ENCODE results near the gene SHMT1.
A peak's percentile ranks its signal among the peaks of the same experiment; 100 is the strongest.
"Not testable (repeated sequence)": the region's sequence is repeated elsewhere in the genome, so short reads cannot be mapped to it uniquely, and the experiment has no call there.

The SHMT1 gene

GRCh38 chr17:18387583-18387982 is 24.2 kb upstream of the SHMT1 start:
- H3K27ac ChIP-seq (ENCODE audit: low read depth, low read length); H3K4me1 ChIP-seq (ENCODE audit: insufficient read depth, low read length); H3K27me3 ChIP-seq (ENCODE audit: insufficient read depth, low read length); H3K36me3 ChIP-seq (ENCODE audit: insufficient read depth, low read length); H3K9me3 ChIP-seq (ENCODE audit: insufficient read depth, low read depth, low read length); H3K4me3 ChIP-seq (ENCODE audit: low read length); H3K9ac ChIP-seq (ENCODE audit: low read depth, low read length): not testable (repeated sequence)
- WGBS, result 97% methylated on average over 5 of the region's 5 CpGs

- not testable (repeated sequence) for H3K9ac ChIP-seq (ENCODE audit: low read depth, low read length); H3K27me3 ChIP-seq (ENCODE audit: insufficient read depth, low read length); H3K4me3 ChIP-seq (ENCODE audit: low read length); H3K9me3 ChIP-seq (ENCODE audit: insufficient read depth, low read depth, low read length); H3K4me1 ChIP-seq (ENCODE audit: insufficient read depth, low read length); H3K27ac ChIP-seq (ENCODE audit: low read depth, low read length); H3K36me3 ChIP-seq (ENCODE audit: insufficient read depth, low read length)
- WGBS, result 98% methylated on average over 6 of the region's 7 CpGs
Observed at GRCh38 chr17:18384271-18384670, 20.9 kb upstream of the SHMT1 start.

- H3K36me3 ChIP-seq (ENCODE audit: insufficient read depth, low read length); H3K27ac ChIP-seq (ENCODE audit: low read depth, low read length); H3K9ac ChIP-seq (ENCODE audit: low read depth, low read length); H3K9me3 ChIP-seq (ENCODE audit: insufficient read depth, low read depth, low read length); H3K27me3 ChIP-seq (ENCODE audit: insufficient read depth, low read length); H3K4me3 ChIP-seq (ENCODE audit: low read length); H3K4me1 ChIP-seq (ENCODE audit: insufficient read depth, low read length): not testable (repeated sequence)
- WGBS, result 74% methylated on average over 36 of the region's 36 CpGs
Observed at GRCh38 chr17:18383079-18383481, 19.7 kb upstream of the SHMT1 start.

DNA sequence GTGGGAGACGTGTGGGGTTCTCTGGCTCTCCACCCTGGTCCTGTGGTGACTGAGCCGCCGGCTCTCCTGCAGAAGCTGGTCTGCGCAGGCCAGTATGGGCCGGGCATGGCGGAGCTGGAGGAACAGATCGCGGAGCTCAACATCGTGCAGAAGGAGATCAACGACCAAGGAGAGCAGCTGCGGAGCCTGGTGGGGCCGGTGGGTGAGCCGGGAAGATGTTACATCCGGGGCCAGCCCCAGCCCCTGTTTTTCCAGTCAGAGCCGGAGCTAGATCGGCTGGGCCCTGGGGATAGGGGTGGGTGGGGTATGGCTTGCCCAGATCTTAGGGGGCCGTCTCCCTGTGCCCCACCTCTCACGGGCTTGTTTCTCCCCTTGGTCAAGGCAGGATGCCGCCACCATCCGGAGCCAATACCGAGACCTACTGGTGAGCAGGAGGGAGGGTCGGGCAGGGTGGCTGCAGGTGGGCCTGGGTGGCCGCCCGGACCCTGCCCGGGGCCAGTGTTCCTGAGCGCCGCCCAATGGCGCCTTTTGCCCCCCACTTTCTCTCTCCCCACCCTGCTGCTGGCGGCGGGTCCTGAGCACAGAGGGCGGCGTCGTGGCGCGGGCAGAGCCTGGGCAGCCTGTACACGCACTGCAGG is 19.2 kb upstream of the SHMT1 start:
- WGBS, result 93% methylated on average over 36 of the region's 36 CpGs
- no peak overlapping the region for H3K9ac ChIP-seq (ENCODE audit: low read depth, low read length)

GRCh38 chr17:18381953-18382245 is 18.5 kb upstream of the SHMT1 start:
- Histone ChIP-seq H3K9ac (ENCODE audit: low read depth, low read length) (no peak overlapping the region), H3K4me3 (ENCODE audit: low read length) (no peak overlapping the region)

More for the DNA sequence above, 19.2 kb upstream of the SHMT1 start:
- H3K27ac ChIP-seq (ENCODE audit: low read depth, low read length), result no peak overlapping the region
- H3K36me3 ChIP-seq (ENCODE audit: insufficient read depth, low read length), result no peaks in the 10 kb centered on the region
- no peaks in the 10 kb centered on the region for H3K27me3 ChIP-seq (ENCODE audit: insufficient read depth, low read length)
- no peak overlapping the region for H3K4me3 ChIP-seq (ENCODE audit: low read length)
- H3K9me3 ChIP-seq (ENCODE audit: insufficient read depth, low read depth, low read length), result no peaks in the 10 kb centered on the region
- no peaks in the 10 kb centered on the region for H3K4me1 ChIP-seq (ENCODE audit: insufficient read depth, low read length)

GRCh38 chr17:18381158-18381952 is 18.0 kb upstream of the SHMT1 start:
- Histone ChIP-seq H3K36me3 (ENCODE audit: insufficient read depth, low read length) (no peaks in the 10 kb centered on the region), H3K4me1 (ENCODE audit: insufficient read depth, low read length) (no peaks in the 10 kb centered on the region), H3K4me3 (ENCODE audit: low read length) (no peak overlapping the region), H3K9me3 (ENCODE audit: insufficient read depth, low read depth, low read length) (no peaks in the 10 kb centered on the region), H3K27me3 (ENCODE audit: insufficient read depth, low read length) (no peaks in the 10 kb centered on the region), H3K27ac (ENCODE audit: low read depth, low read length) (no peak overlapping the region), H3K9ac (ENCODE audit: low read depth, low read length) (no peak overlapping the region)
- WGBS, result 91% methylated on average over 23 of the region's 23 CpGs

More at GRCh38 chr17:18381953-18382245, 18.5 kb upstream of the SHMT1 start:
- Histone ChIP-seq H3K27ac (ENCODE audit: low read depth, low read length) (no peak overlapping the region), H3K27me3 (ENCODE audit: insufficient read depth, low read length) (no peaks in the 10 kb centered on the region), H3K36me3 (ENCODE audit: insufficient read depth, low read length) (no peaks in the 10 kb centered on the region), H3K9me3 (ENCODE audit: insufficient read depth, low read depth, low read length) (no peaks in the 10 kb centered on the region), H3K4me1 (ENCODE audit: insufficient read depth, low read length) (no peaks in the 10 kb centered on the region)
- 81% methylated on average over 3 of the region's 3 CpGs for WGBS

- 90% methylated on average over 14 of the region's 15 CpGs for WGBS
- Histone ChIP-seq H3K9me3 (ENCODE audit: insufficient read depth, low read depth, low read length) (no peaks in the 10 kb centered on the region), H3K27ac (ENCODE audit: low read depth, low read length) (no peak overlapping the region), H3K4me1 (ENCODE audit: insufficient read depth, low read length) (no peaks in the 10 kb centered on the region), H3K36me3 (ENCODE audit: insufficient read depth, low read length) (no peaks in the 10 kb centered on the region), H3K4me3 (ENCODE audit: low read length) (no peak overlapping the region), H3K27me3 (ENCODE audit: insufficient read depth, low read length) (no peaks in the 10 kb centered on the region), H3K9ac (ENCODE audit: low read depth, low read length) (no peak overlapping the region)
Observed at GRCh38 chr17:18380471-18381157, 17.3 kb upstream of the SHMT1 start.

DNA sequence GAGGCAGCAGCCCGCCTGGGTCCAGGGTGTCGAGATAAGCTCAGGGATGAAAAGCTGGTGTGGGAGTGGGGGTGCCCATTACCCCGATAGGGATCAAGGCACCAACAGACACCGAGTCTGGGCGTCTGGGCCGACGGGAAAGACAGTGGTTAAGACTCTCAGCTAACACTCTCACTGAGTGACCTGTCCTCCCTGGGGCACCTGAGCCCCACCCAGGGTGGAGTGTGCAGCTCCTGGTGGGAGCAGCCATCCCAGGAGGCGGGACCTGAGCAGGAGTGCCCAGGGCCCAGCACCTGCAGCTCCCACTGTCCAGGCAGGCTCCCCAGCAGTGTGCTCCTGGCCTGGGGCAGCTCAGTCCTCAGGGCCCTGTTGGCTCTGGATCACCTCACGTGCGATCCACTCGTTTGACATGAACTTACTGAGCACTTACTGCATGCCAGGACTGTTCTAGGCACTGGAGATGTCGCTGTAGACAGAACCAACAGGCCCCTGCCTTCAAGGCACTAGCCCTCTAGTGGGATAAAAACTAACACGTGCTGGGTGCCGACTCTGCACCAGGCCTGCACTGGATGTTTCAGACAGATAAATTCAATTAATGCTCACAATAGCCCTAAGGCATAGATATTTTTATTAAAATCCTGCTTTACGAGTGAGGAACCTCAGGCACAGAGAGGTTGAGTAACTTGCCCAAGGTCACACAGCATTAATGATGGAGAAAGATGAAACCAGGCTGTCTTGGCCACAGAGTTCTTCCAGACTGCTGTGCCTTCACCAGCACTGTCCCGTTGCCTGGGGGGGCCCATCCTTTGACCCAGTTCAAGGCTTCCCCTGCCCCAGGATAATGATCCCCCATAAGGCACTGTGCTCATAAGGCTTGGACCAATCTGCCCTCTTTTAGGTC is 16.1 kb upstream of the SHMT1 start:
- no peaks in the 10 kb centered on the region for H3K4me1 ChIP-seq (ENCODE audit: insufficient read depth, low read length)
- no peak overlapping the region for H3K9ac ChIP-seq (ENCODE audit: low read depth, low read length)
- no peaks in the 10 kb centered on the region for H3K27me3 ChIP-seq (ENCODE audit: insufficient read depth, low read length)
- H3K9me3 ChIP-seq (ENCODE audit: insufficient read depth, low read depth, low read length), result peaks cover 6% of the 10 kb centered on the region; the same call in 1 of the 2 replicates
- WGBS, result 92% methylated on average over 16 of the region's 16 CpGs
- no peak overlapping the region for H3K4me3 ChIP-seq (ENCODE audit: low read length)
- H3K36me3 ChIP-seq (ENCODE audit: insufficient read depth, low read length), result no peaks in the 10 kb centered on the region
- no peak overlapping the region for H3K27ac ChIP-seq (ENCODE audit: low read depth, low read length)

GRCh38 chr17:18378614-18379013 is 15.3 kb upstream of the SHMT1 start:
- WGBS, result 97% methylated on average over 4 of the region's 5 CpGs
- not testable (repeated sequence) for H3K4me3 ChIP-seq (ENCODE audit: low read length); H3K9ac ChIP-seq (ENCODE audit: low read depth, low read length); H3K36me3 ChIP-seq (ENCODE audit: insufficient read depth, low read length); H3K4me1 ChIP-seq (ENCODE audit: insufficient read depth, low read length); H3K9me3 ChIP-seq (ENCODE audit: insufficient read depth, low read depth, low read length); H3K27ac ChIP-seq (ENCODE audit: low read depth, low read length); H3K27me3 ChIP-seq (ENCODE audit: insufficient read depth, low read length)

DNA sequence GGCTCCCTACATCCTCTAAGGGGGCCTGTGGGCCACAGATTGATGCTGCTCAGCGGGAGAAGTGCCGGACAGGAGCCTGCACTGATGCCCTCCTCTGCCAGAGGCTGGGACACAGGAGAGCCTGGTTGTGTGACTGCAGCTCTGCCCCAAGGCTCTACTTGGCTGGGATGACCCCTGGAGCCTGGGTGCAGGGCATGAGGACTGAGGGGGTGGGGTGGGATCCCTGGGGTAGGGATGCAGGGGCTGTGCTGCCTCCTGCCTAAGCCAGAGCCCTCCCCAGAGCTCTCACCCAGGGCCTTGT is 14.8 kb upstream of the SHMT1 start:
- no peaks in the 10 kb centered on the region for H3K4me1 ChIP-seq (ENCODE audit: insufficient read depth, low read length)
- no peaks in the 10 kb centered on the region for H3K36me3 ChIP-seq (ENCODE audit: insufficient read depth, low read length)
- peaks cover 6% of the 10 kb centered on the region; the same call in 1 of the 2 replicates for H3K9me3 ChIP-seq (ENCODE audit: insufficient read depth, low read depth, low read length)
- H3K27ac ChIP-seq (ENCODE audit: low read depth, low read length), result no peak overlapping the region
- H3K27me3 ChIP-seq (ENCODE audit: insufficient read depth, low read length), result no peaks in the 10 kb centered on the region
- 0 out of 2 replicates have a peak overlapping the region, but pooled peaks have one; percentile 20 for H3K9ac ChIP-seq (ENCODE audit: low read depth, low read length)
- whole genome bisulfite sequencing, result 89% methylated on average over 2 of the region's 2 CpGs
- no peak overlapping the region for H3K4me3 ChIP-seq (ENCODE audit: low read length)

Data from HUES64 (cell line).